ENCODE results near the gene DHPS.

- TF ChIP-seq CTCF (IDR thresholded peaks at IDR 0.05) (peak in 2 of 4 experiments; percentile 16 to 56), EP300 (IDR thresholded peaks at IDR 0.05) (no peak), POLR2A (IDR thresholded peaks at IDR 0.05) (no peak)
Measured at GRCh38 chr19:12648088-12648487, 33.6 kb downstream of the DHPS start.

Data from gastroesophageal sphincter (tissue), 3 donors.